H1 (cell line): ENCODE data around the gene RALA.

ENCODE experiments used
- CEBPB ChIP-seq: IDR thresholded peaks from 2 replicates; pipeline ENCODE4 v1.6.1; 2012; ENCODE audit warnings: low read depth, low read length
- POLR2A ChIP-seq, 2 experiments: IDR thresholded peaks; 1 replicate in 1 of 2; 2 replicates in 1 of 2; pipeline ENCODE4 v1.6.1; 2011; ENCODE audit warnings: low read depth in 2 of 2, low read length in 2 of 2, mild to moderate bottlenecking in 2 of 2; ENCODE audit errors: control extremely low read depth in 1 of 2

DNA sequence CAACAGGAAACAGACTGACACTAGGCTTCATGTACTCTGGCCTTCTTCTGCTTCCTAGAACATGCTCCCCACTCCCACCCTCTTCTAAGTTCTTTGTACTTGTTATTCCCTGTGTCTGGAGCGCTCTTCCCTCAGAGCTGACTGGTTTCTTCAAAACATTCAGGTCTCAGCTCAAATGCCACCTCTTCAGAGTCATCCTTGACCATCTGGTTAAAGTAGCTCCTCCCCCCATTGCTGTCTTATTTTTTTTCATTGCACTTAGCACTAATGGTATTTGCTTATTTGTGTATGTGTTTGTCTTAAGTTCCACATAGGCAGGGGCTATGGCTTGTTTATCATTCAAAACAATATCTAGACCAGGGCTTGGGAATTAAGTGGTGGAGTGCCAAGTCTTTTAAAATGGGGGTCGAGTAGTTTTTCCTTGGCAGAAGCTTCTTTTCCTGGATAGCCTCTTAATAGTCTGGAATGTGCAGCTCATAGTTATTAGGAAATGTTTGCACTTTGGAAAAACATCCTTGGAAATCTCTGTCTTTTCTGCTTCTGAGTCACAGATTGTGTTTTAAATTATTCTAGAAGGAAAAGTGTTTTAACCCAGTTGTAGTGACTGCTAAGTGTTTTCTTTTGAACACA lies 60.0 kb downstream of the RALA start:
- no peak for TF ChIP-seq CEBPB
- TF ChIP-seq POLR2A (IDR thresholded peaks at IDR 0.05; ENCODE audit: control extremely low read depth in 1 of 2, low read depth in 2 of 2, low read length in 2 of 2) = no peak
